Middle frontal gyrus (tissue), 1 donor: ENCODE results near the gene PCGF5.
"Not testable (repeated sequence)": the region's sequence is repeated elsewhere in the genome, so short reads cannot be mapped to it uniquely, and the experiment has no call there.

Experiments used
- DNase-seq: peaks from one replicate; pipeline ENCODE4 v3.0.0-alpha.2; 2015; ENCODE audit warnings: low spot score; ENCODE audit errors: extremely low spot score

Gene PCGF5

GRCh38 chr10:91210014-91210413 is 10.4 kb upstream of the PCGF5 start:
- DNase-seq, result no peak

DNA sequence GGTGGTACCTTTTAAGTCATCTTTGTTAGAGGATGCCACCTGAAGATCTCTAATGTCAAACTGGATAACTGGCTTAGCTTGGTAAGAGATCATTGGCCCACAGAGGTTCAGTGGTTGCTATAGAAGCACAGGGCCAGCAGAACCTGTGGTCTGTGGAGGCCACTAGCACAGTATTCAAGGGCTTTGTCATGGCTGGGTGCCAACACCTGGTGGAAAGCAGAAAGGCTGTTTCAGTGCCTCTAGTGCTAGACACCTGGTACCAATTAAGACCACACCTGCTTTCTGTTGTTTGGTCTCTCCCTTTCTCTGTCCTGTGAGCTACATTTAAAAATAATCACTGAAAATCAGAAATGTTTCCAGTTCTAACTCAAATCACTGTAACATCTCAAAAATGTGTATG is 10.0 kb upstream of the PCGF5 start:
- no peak for DNase-seq

DNA sequence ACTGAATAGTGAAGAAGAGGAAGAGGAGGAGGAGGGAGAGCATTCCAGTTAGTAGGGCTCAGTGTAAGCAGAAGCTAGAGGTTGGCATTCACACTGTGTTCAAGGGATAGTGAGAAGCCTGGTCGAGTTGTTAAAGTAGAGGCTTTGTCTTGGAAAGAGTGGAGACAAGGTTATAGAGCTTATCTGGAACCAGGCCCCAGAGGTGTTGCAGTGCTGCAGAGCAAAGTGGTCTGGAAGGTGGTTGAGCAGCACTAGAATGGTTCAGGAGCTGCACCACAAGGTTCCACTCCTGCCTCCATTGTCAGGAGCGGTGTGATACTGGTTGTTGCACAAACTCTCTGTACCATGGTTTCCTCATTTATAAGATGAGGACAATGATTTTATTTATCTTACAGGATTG is 8.8 kb upstream of the PCGF5 start:
- no peak for DNase-seq

- DNase-seq, result no peak
These were observed 5.6 kb upstream of the PCGF5 start for GRCh38 chr10:91214911-91215310.

GRCh38 chr10:91215384-91215783 is 5.1 kb upstream of the PCGF5 start:
- no peak for DNase-seq

DNA sequence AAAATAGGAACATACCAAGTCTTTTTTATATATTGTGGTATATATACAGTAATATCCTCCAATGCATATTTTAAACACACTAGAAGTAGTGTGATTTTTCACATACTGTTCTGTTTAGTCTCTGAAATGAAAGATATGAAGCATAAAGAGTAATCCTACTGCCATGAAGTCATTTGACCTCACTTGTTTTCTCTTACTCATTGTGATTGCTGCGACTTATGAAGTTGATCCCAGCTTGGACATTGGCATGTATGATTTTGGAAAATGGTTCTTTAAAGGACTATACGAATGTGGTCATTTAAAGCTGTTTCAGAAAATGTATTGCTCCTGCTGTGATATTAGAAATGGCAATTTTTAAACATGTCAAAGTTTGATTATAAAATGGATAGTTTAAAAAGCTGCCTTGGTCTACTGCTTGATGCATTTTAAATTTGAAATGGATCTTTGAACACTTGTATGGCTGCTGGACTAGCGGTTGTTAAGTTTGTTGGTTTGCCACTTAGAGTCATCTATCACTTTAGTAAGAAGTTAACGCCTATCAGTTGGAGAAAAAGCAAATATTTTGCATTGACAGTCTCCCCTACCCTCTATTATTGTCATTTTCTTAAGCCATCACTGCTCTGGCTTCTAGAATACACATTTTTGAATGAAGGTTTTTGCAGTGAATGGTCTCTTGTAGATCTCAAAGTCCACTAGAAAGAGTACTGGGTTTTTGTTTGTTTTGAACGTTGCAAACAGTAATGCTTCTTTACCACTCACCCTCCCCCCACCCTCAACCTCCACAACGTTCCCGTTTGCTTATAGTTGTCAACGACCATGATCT is 881 bp upstream of the PCGF5 start:
- no peak for DNase-seq

GRCh38 chr10:91220954-91221675 is 652 bp downstream of the PCGF5 start:
- no peak for DNase-seq

- DNase-seq, result no peak
These were observed 5.6 kb downstream of the PCGF5 start for GRCh38 chr10:91226093-91226492.

DNA sequence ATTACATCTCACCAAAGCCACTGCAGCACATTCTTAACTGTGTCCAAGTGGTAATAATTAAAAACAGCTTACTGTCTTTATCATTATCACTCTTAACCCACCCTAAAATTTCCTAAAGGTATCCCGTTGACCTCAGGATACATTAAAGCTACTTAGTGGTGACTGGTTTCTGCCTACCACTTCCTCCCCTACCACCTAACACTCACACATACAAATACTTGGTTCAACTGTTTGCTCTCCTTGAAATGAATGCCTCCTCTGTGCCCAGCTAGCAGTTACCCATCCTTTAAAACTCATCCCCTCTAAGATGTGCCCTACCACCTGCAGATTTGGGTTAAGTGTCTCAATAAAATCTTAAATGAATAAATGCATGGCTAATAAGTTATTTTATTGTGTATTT is 7.1 kb downstream of the PCGF5 start:
- no peak for DNase-seq

DNA sequence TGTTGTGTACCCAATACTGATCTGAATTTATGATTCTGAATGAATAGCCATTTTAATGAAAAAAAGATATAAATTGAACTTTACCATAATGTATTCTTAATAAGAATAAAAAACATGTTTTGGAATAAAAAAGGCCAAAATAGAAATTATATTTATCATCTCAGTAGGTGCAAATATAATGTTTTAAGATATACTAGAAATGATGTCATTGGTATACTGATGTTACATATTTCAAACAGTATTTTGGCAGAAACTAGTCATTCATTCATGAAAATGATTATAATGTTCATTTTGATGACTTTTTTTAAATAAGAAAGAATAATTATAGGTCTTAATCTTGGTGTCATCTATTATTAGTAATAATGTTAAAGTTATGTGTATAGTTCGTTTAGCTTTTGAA is 9.2 kb downstream of the PCGF5 start:
- DNase-seq, result no peak

- DNase-seq, result no peak
These were observed 17.7 kb downstream of the PCGF5 start for GRCh38 chr10:91238191-91238590.

GRCh38 chr10:91239789-91240188 is 19.3 kb downstream of the PCGF5 start:
- DNase-seq, result no peak

DNA sequence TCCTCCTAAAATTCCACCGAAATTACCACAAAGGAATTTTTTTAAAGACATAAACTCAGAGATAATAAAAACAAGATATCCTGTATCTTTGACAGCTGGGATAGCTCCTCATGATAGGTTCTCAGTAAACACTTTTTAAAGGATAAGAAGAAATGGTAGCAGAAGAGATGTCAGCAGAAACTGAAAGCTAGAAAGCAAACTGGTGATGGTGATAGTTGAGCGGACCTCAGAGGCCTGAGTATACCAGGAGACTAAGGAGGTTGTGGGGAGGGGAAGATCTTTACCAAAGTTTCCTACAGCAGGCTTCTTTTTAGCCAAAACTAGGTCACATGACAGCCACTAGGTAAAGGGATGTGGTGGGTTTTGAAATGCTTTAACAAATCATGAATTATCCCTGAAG is 22.5 kb downstream of the PCGF5 start:
- DNase-seq, result no peak

GRCh38 chr10:91247360-91248111 is 27.1 kb downstream of the PCGF5 start:
- DNase-seq, result no peak

GRCh38 chr10:91249700-91250099 is 29.2 kb downstream of the PCGF5 start:
- DNase-seq, result no peak

DNA sequence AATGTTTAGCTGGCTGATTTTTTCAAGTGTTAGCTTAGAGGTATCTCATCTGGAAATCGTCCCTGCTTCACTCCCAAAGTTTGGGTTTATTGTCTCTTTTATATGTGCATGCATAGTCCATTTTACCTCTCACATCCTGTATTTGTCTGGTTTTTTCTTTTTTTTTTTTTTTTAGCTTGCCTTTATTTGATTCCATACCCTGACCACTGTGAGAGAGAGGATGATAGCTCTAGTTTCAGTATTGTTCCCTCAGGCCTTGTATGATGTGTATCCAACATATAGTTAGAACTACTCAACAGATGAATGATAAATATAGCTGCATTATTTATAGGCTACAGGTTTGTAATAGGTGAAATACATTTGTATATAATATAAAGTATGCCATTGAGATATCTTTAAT is 29.9 kb downstream of the PCGF5 start:
- no peak for DNase-seq

GRCh38 chr10:91251430-91252056 is 31.1 kb downstream of the PCGF5 start:
- DNase-seq, result peak; percentile 71

DNA sequence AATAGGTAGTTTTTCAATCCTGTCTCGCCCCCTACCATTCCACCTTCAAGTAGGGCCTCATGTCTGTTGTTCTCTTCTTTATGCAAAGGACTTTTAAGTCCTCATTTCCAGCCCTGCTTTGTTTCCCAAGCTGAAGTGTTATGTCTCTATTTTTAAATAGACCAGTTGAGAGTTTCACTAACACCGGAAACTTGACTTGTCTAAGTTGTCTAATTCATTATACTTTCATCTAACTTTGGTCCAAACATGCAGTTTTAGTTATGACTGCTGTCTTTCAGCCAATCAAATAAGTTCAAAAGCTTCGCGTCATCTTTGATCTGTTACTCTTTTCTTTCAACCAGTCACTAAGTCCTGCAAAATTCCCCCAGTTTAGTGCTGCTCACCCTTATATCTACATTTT is 32.8 kb downstream of the PCGF5 start:
- no peak for DNase-seq

GRCh38 chr10:91257310-91257709 is 36.8 kb downstream of the PCGF5 start:
- no peak for DNase-seq

DNA sequence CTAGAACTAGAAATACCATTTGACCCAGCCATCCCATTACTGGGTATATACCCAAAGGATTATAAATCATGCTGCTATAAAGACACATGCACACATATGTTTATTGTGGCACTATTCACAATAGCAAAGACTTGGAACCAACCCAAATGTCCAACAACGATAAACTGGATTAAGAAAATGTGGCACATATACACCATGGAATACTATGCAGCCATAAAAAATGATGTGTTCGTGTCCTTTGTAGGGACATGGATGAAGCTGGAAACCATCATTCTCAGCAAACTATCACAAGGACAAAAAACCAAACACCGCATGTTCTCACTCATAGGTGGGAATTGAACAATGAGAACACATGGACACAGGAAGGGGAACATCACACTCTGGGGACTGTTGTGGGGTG is 40.0 kb downstream of the PCGF5 start:
- DNase-seq, result not testable (repeated sequence)

GRCh38 chr10:91271886-91272285 is 51.4 kb downstream of the PCGF5 start:
- no peak for DNase-seq
